Activated effector memory CD4-positive, alpha-beta T cell treated with anti-CD3 and anti-CD28 coated beads, Interleukin-2, amount 50 U/mL, for 16 hours (primary cell): ENCODE measurements around the gene GOLIM4.

Experiments
- DNase-seq: peaks from one replicate; pipeline ENCODE4 v3.0.0-alpha.2; 2020

GOLIM4 gene

GRCh38 chr3:168097381-168097780 lies 1.7 kb upstream of the GOLIM4 start:
- DNase-seq, result no peak

GRCh38 chr3:168096210-168096652 lies 507 bp upstream of the GOLIM4 start:
- no peak for DNase-seq

GRCh38 chr3:168094877-168095610 lies 680 bp downstream of the GOLIM4 start:
- peak; percentile 65 for DNase-seq

- no peak for DNase-seq
These were observed 1.2 kb downstream of the GOLIM4 start for GRCh38 chr3:168094580-168094876.

GRCh38 chr3:168093790-168094189 lies 1.9 kb downstream of the GOLIM4 start:
- DNase-seq, result no peak

GRCh38 chr3:168093229-168093628 lies 2.5 kb downstream of the GOLIM4 start:
- no peak for DNase-seq

- no peak for DNase-seq
These were observed 3.8 kb downstream of the GOLIM4 start for GRCh38 chr3:168091941-168092340.

- no peak for DNase-seq
These were observed 4.3 kb downstream of the GOLIM4 start for GRCh38 chr3:168091302-168091858.

GRCh38 chr3:168090306-168091085 lies 5.2 kb downstream of the GOLIM4 start:
- no peak for DNase-seq

- no peak for DNase-seq
These were observed 6.4 kb downstream of the GOLIM4 start for GRCh38 chr3:168089179-168089771.

GRCh38 chr3:168088106-168088720 lies 7.5 kb downstream of the GOLIM4 start:
- DNase-seq, result no peak

- DNase-seq, result no peak
These were observed 8.2 kb downstream of the GOLIM4 start for GRCh38 chr3:168087539-168087938.

GRCh38 chr3:168086541-168087260 lies 9.0 kb downstream of the GOLIM4 start:
- no peak for DNase-seq

GRCh38 chr3:168085491-168086119 lies 10.1 kb downstream of the GOLIM4 start:
- DNase-seq, result no peak

GRCh38 chr3:168083906-168084305 lies 11.8 kb downstream of the GOLIM4 start:
- DNase-seq, result no peak

GRCh38 chr3:168081856-168082255 lies 13.9 kb downstream of the GOLIM4 start:
- no peak for DNase-seq

GRCh38 chr3:168081171-168081771 lies 14.5 kb downstream of the GOLIM4 start:
- no peak for DNase-seq

- DNase-seq, result no peak
These were observed 15.1 kb downstream of the GOLIM4 start for GRCh38 chr3:168080499-168081170.

GRCh38 chr3:168080022-168080421 lies 15.7 kb downstream of the GOLIM4 start:
- no peak for DNase-seq

- no peak for DNase-seq
These were observed 18.6 kb downstream of the GOLIM4 start for GRCh38 chr3:168077091-168077490.
